H1 (cell line): Measurements from ENCODE around the gene ANKRD66. TPM values are rescaled to one million over a fixed set of nuclear protein-coding genes. Genes with fewer than 3 reads are reported as not detected.

Experiments
- CTCF ChIA-PET: fragments of 300-600 bp; sonication (Branson Sonifier 250); formaldehyde crosslinking; loops from one replicate; lab custom pipeline; 2021; ENCODE audit not compliant: partially characterized antibody; lab: Charles Lee
- POLR2A ChIA-PET: fragments of 300-600 bp; sonication (Branson Sonifier 250); formaldehyde crosslinking; loops from one replicate; lab custom pipeline; 2021; ENCODE audit warnings: inconsistent platforms; ENCODE audit not compliant: partially characterized antibody; lab: Charles Lee
- DNase-seq, 2 experiments: peaks; one replicate each; pipeline versions ENCODE4 v3.0.0 to v3.0.0-alpha.2; 2010 to 2022; ENCODE audit warnings: low spot score in 2 of 2, low read depth in 1 of 2, mixed read lengths in 1 of 2
- FAIRE-seq: peaks from 2 replicates; lab custom pipeline; 2011; peaks lifted over from hg19 to GRCh38; lab: Jason Lieb, UNC
- H2AFZ ChIP-seq: 2 replicates; pipeline ENCODE4 v1.8.1; 2012; ENCODE audit warnings: low read length, inconsistent platforms
- H2AK5ac ChIP-seq: 2 replicates; pipeline ENCODE4 v1.6.1; 2013; ENCODE audit warnings: low read depth, low read length
- H2BK120ac ChIP-seq: replicated peaks from 2 replicates; pipeline ENCODE3; 2013; ENCODE audit warnings: low read depth, low read length, inconsistent platforms
- H2BK12ac ChIP-seq: 2 replicates; pipeline ENCODE4 v1.6.1; 2013; ENCODE audit warnings: low read depth, low read length
- H2BK15ac ChIP-seq: 2 replicates; pipeline ENCODE4 v1.6.1; 2013; ENCODE audit warnings: low read length
- H2BK20ac ChIP-seq: 2 replicates; pipeline ENCODE4 v1.6.1; 2013; ENCODE audit warnings: low read length
- H2BK5ac ChIP-seq: 2 replicates; pipeline ENCODE4 v1.6.1; 2013; ENCODE audit warnings: low read depth, low read length
- H3K14ac ChIP-seq: 2 replicates; pipeline ENCODE4 v1.6.1; 2013; ENCODE audit warnings: inconsistent platforms; ENCODE audit not compliant: insufficient read length
- H3K18ac ChIP-seq: 2 replicates; pipeline ENCODE4 v1.6.1; 2013; ENCODE audit warnings: low read length; ENCODE audit errors: extremely low read depth
- H3K23ac ChIP-seq: 2 replicates; pipeline ENCODE4 v1.6.1; 2013; ENCODE audit warnings: inconsistent platforms; ENCODE audit not compliant: insufficient read length
- H3K23me2 ChIP-seq: 2 replicates; pipeline ENCODE4 v1.6.1; 2013; ENCODE audit warnings: low read depth, low read length
- H3K27ac ChIP-seq: 2 replicates; pipeline ENCODE4 v1.6.1; 2011; ENCODE audit warnings: low read depth, low read length, inconsistent platforms
- H3K27me3 ChIP-seq, 4 experiments: replicated peaks in 1 of 4; 1 replicate in 1 of 4; 2 replicates in 3 of 4; pipeline versions ENCODE4 v1.6.1 to v1.8.1; 2011 to 2013; ENCODE audit warnings: low read length in 3 of 4, mild to moderate bottlenecking in 3 of 4, inconsistent platforms in 2 of 4, mixed read lengths in 2 of 4, moderate library complexity in 1 of 4; ENCODE audit not compliant: control insufficient read depth in 3 of 4, insufficient read depth in 3 of 4; ENCODE audit errors: extremely low read depth in 1 of 4
- H3K36me3 ChIP-seq, 4 experiments: 2 replicates each; pipeline versions ENCODE4 v1.6.1 to v1.8.1; 2011 to 2013; ENCODE audit warnings: mild to moderate bottlenecking in 4 of 4, low read length in 3 of 4, moderate library complexity in 2 of 4, control low read depth in 1 of 4, inconsistent platforms in 1 of 4; ENCODE audit not compliant: insufficient read depth in 4 of 4, control insufficient read depth in 2 of 4
- H3K4ac ChIP-seq: replicated peaks from 2 replicates; pipeline ENCODE3; 2013; ENCODE audit warnings: low read length, low read depth, mixed read lengths, inconsistent platforms; ENCODE audit not compliant: insufficient read length
- H3K4me1 ChIP-seq, 4 experiments: replicated peaks in 1 of 4; 1 replicate in 1 of 4; 2 replicates in 3 of 4; pipeline versions ENCODE4 v1.6.1 to v1.8.1; 2011 to 2013; ENCODE audit warnings: low read length in 3 of 4, inconsistent platforms in 2 of 4, mixed read lengths in 1 of 4; ENCODE audit not compliant: insufficient read depth in 4 of 4, control insufficient read depth in 3 of 4
- H3K4me2 ChIP-seq, 2 experiments: 2 replicates each; pipeline versions ENCODE4 v1.6.1 to v1.8.1; 2011 to 2013; ENCODE audit warnings: low read depth in 2 of 2, low read length in 2 of 2, control low read depth in 1 of 2, inconsistent platforms in 1 of 2, mild to moderate bottlenecking in 1 of 2; ENCODE audit not compliant: insufficient read depth in 1 of 2
- H3K4me3 ChIP-seq, 4 experiments: fragments of 200-600, 300-600 bp in 1 of 4; sonication (generic), shearing (Covaris generic), sonication (Bioruptor Twin) in 1 of 4; 2 replicates each; pipeline versions ENCODE4 v1.5.1 to v1.8.1; 2011 to 2016; ENCODE audit warnings: low read length in 4 of 4, low read depth in 3 of 4, control low read depth in 2 of 4, inconsistent platforms in 2 of 4, mild to moderate bottlenecking in 2 of 4, mixed read lengths in 1 of 4, moderate library complexity in 1 of 4; ENCODE audit not compliant: insufficient read depth in 2 of 4; ENCODE audit errors: extremely low read depth in 1 of 4
- H3K56ac ChIP-seq: replicated peaks from 2 replicates; pipeline ENCODE3; 2013; ENCODE audit warnings: low read depth, mild to moderate bottlenecking, mixed read lengths, low read length, inconsistent platforms; ENCODE audit not compliant: insufficient read length
- H3K79me1 ChIP-seq: 2 replicates; pipeline ENCODE4 v1.6.1; 2013; ENCODE audit warnings: low read depth, low read length, control low read depth
- H3K79me2 ChIP-seq, 2 experiments: 2 replicates each; pipeline versions ENCODE4 v1.6.1 to v1.8.1; 2012 to 2013; ENCODE audit warnings: low read length in 2 of 2, mild to moderate bottlenecking in 2 of 2, inconsistent platforms in 1 of 2; ENCODE audit not compliant: insufficient read depth in 2 of 2, control insufficient read depth in 1 of 2
- H3K9ac ChIP-seq, 4 experiments: replicated peaks in 1 of 4; 1 replicate in 1 of 4; 2 replicates in 3 of 4; pipeline versions ENCODE4 v1.6.1 to v1.8.1; 2011 to 2013; ENCODE audit warnings: low read depth in 3 of 4, low read length in 3 of 4, control low read depth in 2 of 4, mild to moderate bottlenecking in 2 of 4, moderate library complexity in 2 of 4, inconsistent platforms in 1 of 4; ENCODE audit errors: extremely low read depth in 1 of 4
- H3K9me3 ChIP-seq, 2 experiments: 2 replicates each; pipeline versions ENCODE4 v1.6.1 to v1.8.1; 2012 to 2013; ENCODE audit warnings: mild to moderate bottlenecking in 2 of 2, moderate library complexity in 2 of 2, control low read depth in 1 of 2, inconsistent platforms in 1 of 2, low read depth in 1 of 2, low read length in 1 of 2, mixed read lengths in 1 of 2; ENCODE audit not compliant: insufficient read depth in 2 of 2
- H4K20me1 ChIP-seq, 2 experiments: replicated peaks in 1 of 2; 2 replicates each; pipeline versions ENCODE3 to v1.8.1; 2011 to 2013; ENCODE audit warnings: inconsistent platforms in 2 of 2, low read length in 2 of 2, mild to moderate bottlenecking in 1 of 2; ENCODE audit not compliant: insufficient read depth in 2 of 2, control insufficient read depth in 1 of 2
- H4K5ac ChIP-seq: 2 replicates; pipeline ENCODE4 v1.6.1; 2013; ENCODE audit warnings: low read length, low read depth, mixed read lengths, inconsistent platforms; ENCODE audit not compliant: insufficient read length
- H4K8ac ChIP-seq: 2 replicates; pipeline ENCODE4 v1.8.0; 2013; ENCODE audit warnings: mild to moderate bottlenecking, moderate library complexity, low read length, inconsistent platforms; ENCODE audit not compliant: insufficient read depth; ENCODE audit errors: extremely low read depth
- H4K91ac ChIP-seq: replicated peaks from 2 replicates; pipeline ENCODE3; 2013; ENCODE audit warnings: low read length, mixed read lengths, inconsistent platforms; ENCODE audit not compliant: insufficient read length
- CEBPB ChIP-seq: IDR thresholded peaks from 2 replicates; pipeline ENCODE4 v1.6.1; 2012; ENCODE audit warnings: low read depth, low read length
- YY1 ChIP-seq: IDR thresholded peaks from 2 replicates; pipeline ENCODE4 v1.6.1; 2011; ENCODE audit warnings: low read depth, mild to moderate bottlenecking, low read length
- WGBS, 2 experiments: shearing (Covaris generic) in 1 of 2; methylation state at CpG; one replicate each; pipeline versions ENCODE4 v1.1.6 to v1.1.7; 2013 to 2015; ENCODE audit warnings: low lambda C conversion rate in 2 of 2, mixed read lengths in 2 of 2, inconsistent platforms in 1 of 2, low coverage in 1 of 2, missing lambda C conversion rate in 1 of 2; ENCODE audit not compliant: insufficient replicate concordance in 2 of 2, insufficient coverage in 1 of 2, insufficient read length in 1 of 2; ENCODE audit errors: extremely low coverage in 1 of 2, missing lambda C conversion rate in 1 of 2; 5-methylcytosine and 5-hydroxymethylcytosine counted together
- polyA plus RNA-seq, 7 experiments: library from polyadenylated mRNA; depleted of rRNA in 3 of 7; stranded (reverse) in 5 of 7; unstranded in 2 of 7; fragments of >200 nt in 5 of 7; fragments of 200-250 nt in 2 of 7; gene quantifications; 1 replicate in 5 of 7; 2 replicates in 1 of 7; 4 replicates in 1 of 7; pipeline versions ENCODE4 v1.2.1 to v1.2.3, GENCODE V29; 2011 to 2013; ENCODE audit warnings: missing spikeins in 2 of 7, mixed read lengths in 2 of 7
- total RNA-seq: library from RNA; stranded (reverse); fragmentation: NEBNext Ultra II Directional; extraction: Animal tissue kit (Norgen Biotek cat#: 25700); gene quantifications from 2 replicates; pipeline ENCODE4 v1.2.1, GENCODE V29; 2021

The ANKRD66 gene
- total and polyA plus RNA-seq, 2 of the 8 experiments (the other 6 are each of a cell fraction or from before 2014, with no cell fraction given) = 0.05 TPM; not detected in 1

DNA sequence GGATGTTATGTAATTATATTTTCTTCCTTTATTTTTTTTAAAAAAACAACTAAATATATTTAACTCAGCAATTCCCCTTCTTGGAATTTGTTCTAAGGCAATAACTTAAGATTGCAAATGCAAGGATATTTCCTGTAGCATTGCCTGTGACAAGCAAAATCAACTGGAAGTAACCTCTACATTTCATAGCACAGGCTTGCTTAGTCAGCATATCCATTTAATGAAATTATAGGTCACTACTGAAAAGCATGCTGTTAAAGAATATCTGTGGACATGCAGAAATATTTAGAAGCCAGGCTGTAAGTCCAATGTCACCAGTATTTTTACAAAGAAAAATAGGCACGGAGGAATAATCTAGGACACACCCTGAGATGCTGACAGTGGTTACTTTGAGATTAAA, 37.8 kb downstream of the ANKRD66 start:
- no peak overlapping the region for H3K56ac ChIP-seq
- no peak overlapping the region for H3K4ac ChIP-seq
- no peaks in the 10 kb centered on the region for H3K9me3 ChIP-seq
- no peak overlapping the region for H2BK12ac ChIP-seq
- ChIA-PET POLR2A (no interaction called here), CTCF (no interaction called here)
- H4K8ac ChIP-seq = no peak overlapping the region
- no peaks in the 10 kb centered on the region for H4K20me1 ChIP-seq
- no peak overlapping the region for H3K4me2 ChIP-seq
- H2AK5ac ChIP-seq = no peak overlapping the region
- no peak overlapping the region for H2BK20ac ChIP-seq
- no peaks in the 10 kb centered on the region for H3K79me1 ChIP-seq
- H3K23me2 ChIP-seq = no peaks in the 10 kb centered on the region
- H2BK15ac ChIP-seq = no peak overlapping the region
- H3K27ac ChIP-seq = no peak overlapping the region
- no peaks in the 10 kb centered on the region for H3K27me3 ChIP-seq
- no peak overlapping the region for H2BK120ac ChIP-seq
- H4K5ac ChIP-seq = no peak overlapping the region
- H3K18ac ChIP-seq = no peak overlapping the region
- H2BK5ac ChIP-seq = no peak overlapping the region
- no peak overlapping the region for H3K23ac ChIP-seq
- no peak overlapping the region for H3K4me3 ChIP-seq
- H3K36me3 ChIP-seq = no peaks in the 10 kb centered on the region
- H2AFZ ChIP-seq = no peak overlapping the region
- 83% methylated on average over 1 of the region's 1 CpG; no CpG with 5 or more reads in 1 of the 2 experiments for WGBS, 2 experiments
- DNase-seq = no peak
- FAIRE-seq = no peak
- no peak overlapping the region for H4K91ac ChIP-seq
- no peak overlapping the region for H3K14ac ChIP-seq
- no peak overlapping the region for H3K9ac ChIP-seq
- H3K4me1 ChIP-seq = no peaks in the 10 kb centered on the region
- no peaks in the 10 kb centered on the region for H3K79me2 ChIP-seq
- no peak for TF ChIP-seq CEBPB
- no peak for TF ChIP-seq YY1
